ENCODE measurements around the gene LRRC73.

LRRC73 gene

DNA sequence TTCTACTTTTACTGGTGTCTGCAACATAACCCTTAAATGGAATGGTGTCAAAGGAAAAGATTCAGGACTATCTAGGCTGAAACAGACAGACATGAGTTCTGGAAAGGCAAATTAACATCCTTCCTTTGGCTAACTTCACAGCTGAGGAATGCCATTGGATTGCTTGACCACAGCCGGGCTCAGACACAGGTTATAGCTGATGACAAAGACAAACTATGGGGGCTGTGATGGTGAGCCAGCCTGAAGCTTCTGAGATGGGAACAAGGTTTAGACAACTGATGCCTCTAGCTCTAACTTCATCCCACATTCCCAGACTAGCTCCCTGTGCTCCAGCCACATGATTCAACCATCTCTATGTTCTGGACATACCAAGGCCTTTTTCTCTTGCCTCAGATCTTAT is 22.1 kb upstream of the LRRC73 start:
- no peak for FAIRE-seq
- DNase-seq (ENCODE audit: insufficient read length, low spot score), result no peak
- TF ChIP-seq, protein P1, sequence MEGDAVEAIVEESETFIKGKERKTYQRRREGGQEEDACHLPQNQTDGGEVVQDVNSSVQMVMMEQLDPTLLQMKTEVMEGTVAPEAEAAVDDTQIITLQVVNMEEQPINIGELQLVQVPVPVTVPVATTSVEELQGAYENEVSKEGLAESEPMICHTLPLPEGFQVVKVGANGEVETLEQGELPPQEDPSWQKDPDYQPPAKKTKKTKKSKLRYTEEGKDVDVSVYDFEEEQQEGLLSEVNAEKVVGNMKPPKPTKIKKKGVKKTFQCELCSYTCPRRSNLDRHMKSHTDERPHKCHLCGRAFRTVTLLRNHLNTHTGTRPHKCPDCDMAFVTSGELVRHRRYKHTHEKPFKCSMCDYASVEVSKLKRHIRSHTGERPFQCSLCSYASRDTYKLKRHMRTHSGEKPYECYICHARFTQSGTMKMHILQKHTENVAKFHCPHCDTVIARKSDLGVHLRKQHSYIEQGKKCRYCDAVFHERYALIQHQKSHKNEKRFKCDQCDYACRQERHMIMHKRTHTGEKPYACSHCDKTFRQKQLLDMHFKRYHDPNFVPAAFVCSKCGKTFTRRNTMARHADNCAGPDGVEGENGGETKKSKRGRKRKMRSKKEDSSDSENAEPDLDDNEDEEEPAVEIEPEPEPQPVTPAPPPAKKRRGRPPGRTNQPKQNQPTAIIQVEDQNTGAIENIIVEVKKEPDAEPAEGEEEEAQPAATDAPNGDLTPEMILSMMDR (IDR thresholded peaks at IDR 0.05; ENCODE audit: insufficient read depth, missing control alignments), result no peak

DNA sequence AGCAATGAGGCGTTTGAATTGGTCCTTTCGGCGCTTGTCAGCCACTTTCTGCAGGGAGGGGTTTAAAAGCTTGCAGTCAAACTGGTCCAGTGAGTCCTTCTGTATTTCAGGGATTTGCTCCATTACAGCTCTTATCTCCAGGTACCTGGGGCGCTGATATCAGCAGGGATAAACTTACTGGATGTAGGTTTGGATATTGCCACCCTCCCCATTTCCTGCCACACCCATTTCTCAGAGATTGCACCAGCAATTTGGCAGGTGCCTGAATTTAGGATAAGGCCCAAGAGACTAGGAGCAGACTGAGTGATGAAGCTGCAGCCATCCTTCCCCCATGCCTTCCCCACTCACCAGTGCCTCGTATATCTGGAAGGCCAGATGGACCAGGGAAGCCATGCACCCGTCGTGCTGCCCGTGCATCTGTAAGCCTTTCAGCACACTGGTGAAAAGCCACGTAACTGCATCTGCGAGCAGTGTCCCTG is 14.4 kb upstream of the LRRC73 start:
- TF ChIP-seq, protein P1 (IDR thresholded peaks at IDR 0.05; ENCODE audit: insufficient read depth, missing control alignments), result no peak
- FAIRE-seq, result no peak

DNA sequence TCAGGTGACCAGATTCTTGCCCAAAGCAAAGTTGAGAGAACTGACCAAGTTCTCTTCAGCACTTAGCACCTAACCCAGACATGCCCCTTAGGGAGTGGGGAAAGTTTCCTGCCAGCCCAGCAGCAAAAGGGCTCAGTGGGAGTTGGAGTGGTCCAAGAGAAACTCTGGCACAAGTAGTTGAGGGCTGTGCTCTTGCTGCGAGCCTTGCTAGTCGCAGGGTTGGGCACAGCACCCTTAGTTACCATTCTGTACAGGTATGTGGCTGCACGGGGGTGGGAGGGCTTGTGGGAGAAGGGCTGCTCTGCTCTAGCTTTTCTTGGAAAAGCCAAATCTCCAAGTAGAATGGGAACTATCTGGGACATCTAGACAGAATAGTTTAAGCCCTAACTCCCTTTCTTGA is 13.1 kb upstream of the LRRC73 start:
- TF ChIP-seq, protein P1 (IDR thresholded peaks at IDR 0.05; ENCODE audit: insufficient read depth, missing control alignments), result no peak
- no peak for FAIRE-seq

More for the DNA sequence above, 14.4 kb upstream of the LRRC73 start:
- no peak for DNase-seq (ENCODE audit: insufficient read length, low spot score)

DNA sequence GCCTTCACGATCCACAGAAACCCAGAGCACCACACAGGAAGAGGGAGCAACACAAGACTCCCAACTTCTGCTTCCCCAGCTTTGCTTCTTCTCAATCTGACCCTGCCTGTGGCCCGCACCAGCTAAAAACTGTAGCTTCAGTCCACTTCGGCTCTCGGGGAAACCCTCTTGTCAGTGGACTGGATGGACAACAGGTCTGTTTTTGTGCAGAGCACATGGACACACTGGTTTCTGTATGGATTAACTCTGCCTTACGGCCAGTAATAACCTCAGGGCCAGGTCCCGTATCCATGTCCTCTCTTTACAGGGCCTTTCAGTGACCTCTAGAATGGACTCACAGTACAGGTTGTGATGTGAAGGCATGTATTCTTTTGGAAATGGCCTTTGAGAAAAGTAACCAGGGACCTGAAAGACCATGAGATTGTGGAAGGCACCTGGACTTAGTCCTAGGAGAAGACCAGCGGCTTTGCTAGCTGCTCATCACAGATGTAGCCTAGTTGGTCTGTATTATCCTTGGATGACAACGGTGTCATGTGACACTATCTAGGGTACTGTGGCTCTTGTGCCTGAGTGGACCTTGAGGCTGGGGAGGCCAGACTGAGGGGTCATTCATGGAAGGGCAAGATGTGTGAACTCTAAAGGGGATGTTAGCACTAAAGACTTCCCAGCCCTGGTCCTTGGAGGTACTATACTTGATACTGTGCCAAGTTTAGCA is 12.6 kb upstream of the LRRC73 start:
- TF ChIP-seq, protein P1 (IDR thresholded peaks at IDR 0.05; ENCODE audit: insufficient read depth, missing control alignments), result no peak
- DNase-seq (ENCODE audit: insufficient read length, low spot score) (no peak), FAIRE-seq (no peak)

More for the DNA sequence above, 13.1 kb upstream of the LRRC73 start:
- DNase-seq (ENCODE audit: insufficient read length, low spot score), result no peak

DNA sequence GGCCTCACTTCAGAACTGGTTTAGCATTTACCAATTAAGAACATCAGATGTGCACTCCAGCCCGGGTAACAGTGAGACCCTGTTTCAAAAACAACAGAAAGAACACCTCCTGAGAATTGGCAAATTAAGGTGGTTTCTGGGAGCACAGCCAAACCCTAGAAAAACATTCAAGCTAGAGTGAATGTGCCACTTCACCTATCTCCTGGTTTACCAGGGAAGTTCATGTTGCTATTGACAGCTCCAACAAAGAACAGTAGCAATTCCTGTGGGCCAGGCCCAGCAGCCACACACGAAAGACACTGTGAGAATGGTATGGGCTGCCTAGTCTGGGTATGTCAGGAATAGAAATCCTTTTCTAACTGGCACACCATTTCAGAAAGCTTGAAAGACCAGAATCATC is 11.7 kb upstream of the LRRC73 start:
- FAIRE-seq (no peak), DNase-seq (ENCODE audit: insufficient read length, low spot score) (no peak)
- TF ChIP-seq, protein P1 (IDR thresholded peaks at IDR 0.05; ENCODE audit: insufficient read depth, missing control alignments), result no peak

DNA sequence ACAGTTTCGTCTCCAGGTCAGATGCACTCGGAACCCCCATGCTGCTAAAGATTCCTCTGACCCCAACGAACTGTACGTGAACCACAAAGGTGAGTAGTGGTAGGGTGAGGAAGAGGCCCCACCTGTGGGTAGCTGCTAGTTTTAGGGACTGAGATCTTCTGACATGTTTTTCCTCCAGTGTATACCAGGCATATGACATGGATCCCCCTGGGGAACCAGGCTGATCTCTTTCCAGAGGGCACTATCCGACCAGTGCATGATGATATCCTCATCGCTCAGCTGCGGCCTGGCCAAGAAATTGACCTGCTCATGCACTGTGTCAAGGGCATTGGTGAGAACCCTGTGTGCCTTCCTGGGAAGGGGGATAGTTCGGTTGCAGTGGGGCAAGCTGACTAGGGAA is 10.0 kb upstream of the LRRC73 start:
- DNase-seq (ENCODE audit: insufficient read length, low spot score), result no peak
- TF ChIP-seq, protein P1 (IDR thresholded peaks at IDR 0.05; ENCODE audit: insufficient read depth, missing control alignments), result no peak
- no peak for FAIRE-seq

All from D721Med (cell line).